SK-N-SH treated with all-trans-retinoic acid at 6 μM for 48 hours (cell line): Measurements from ENCODE around the gene MAN1A1.

Experiments used
- CREB5 ChIP-seq: fragments of 250-450 bp; sonication (Bioruptor Pico); IDR thresholded peaks from 2 replicates; pipeline ENCODE4 v1.5.1; 2020; ENCODE audit warnings: low read depth, mild to moderate bottlenecking, moderate library complexity
- CSDC2 ChIP-seq: fragments of 250-450 bp; sonication (Bioruptor Pico); IDR thresholded peaks from 2 replicates; pipeline ENCODE4 v1.5.0; 2020; ENCODE audit warnings: mild to moderate bottlenecking, moderate library complexity
- CSRNP3 ChIP-seq: fragments of 250-450 bp; sonication (Bioruptor Pico); IDR thresholded peaks from 2 replicates; pipeline ENCODE4 v1.5.1; 2021; ENCODE audit warnings: mild to moderate bottlenecking, moderate library complexity
- ESRRG ChIP-seq: fragments of 250-450 bp; sonication (Bioruptor Pico); IDR thresholded peaks from 2 replicates; pipeline ENCODE4 v1.6.1; 2021; ENCODE audit warnings: mild to moderate bottlenecking
- ISL1 ChIP-seq: fragments of 250-450 bp; sonication (Bioruptor Pico); IDR thresholded peaks from 2 replicates; pipeline ENCODE4 v2.1.2; 2022; ENCODE audit warnings: mild to moderate bottlenecking, moderate library complexity
- POU6F1 ChIP-seq: fragments of 250-450 bp; sonication (Bioruptor Pico); IDR thresholded peaks from 2 replicates; pipeline ENCODE4 v1.8.0; 2021; ENCODE audit warnings: low read depth, mild to moderate bottlenecking, moderate library complexity, borderline replicate concordance
- RARB ChIP-seq: fragments of 250-450 bp; sonication (Bioruptor Pico); IDR thresholded peaks from 2 replicates; pipeline ENCODE4 v1.8.0; 2021; ENCODE audit warnings: mild to moderate bottlenecking, moderate library complexity
- TOX ChIP-seq: fragments of 250-450 bp; sonication (Bioruptor Pico); IDR thresholded peaks from 2 replicates; pipeline ENCODE4 v1.8.0; 2021; ENCODE audit warnings: mild to moderate bottlenecking, moderate library complexity, borderline replicate concordance
- TSHZ2 ChIP-seq: fragments of 250-450 bp; sonication (Bioruptor Pico); IDR thresholded peaks from 2 replicates; pipeline ENCODE4 v1.5.0; 2020; ENCODE audit warnings: mild to moderate bottlenecking, moderate library complexity
- ZC3H10 ChIP-seq: fragments of 250-450 bp; sonication (Bioruptor Pico); IDR thresholded peaks from 2 replicates; pipeline ENCODE4 v1.5.1; 2021; ENCODE audit warnings: mild to moderate bottlenecking, moderate library complexity
- ZFP3 ChIP-seq: fragments of 250-450 bp; sonication (Bioruptor Pico); IDR thresholded peaks from 2 replicates; pipeline ENCODE4 v1.5.0; 2020; ENCODE audit warnings: mild to moderate bottlenecking, moderate library complexity
- ZFP30 ChIP-seq: fragments of 450-650 bp; formaldehyde crosslinking; IDR thresholded peaks from 2 replicates; pipeline ENCODE4 v1.5.0; 2022; ENCODE audit warnings: mild to moderate bottlenecking, moderate library complexity
- ZNF8 ChIP-seq: fragments of 450-650 bp; formaldehyde crosslinking; IDR thresholded peaks from 2 replicates; pipeline ENCODE4 v1.5.0; 2020; ENCODE audit warnings: mild to moderate bottlenecking, moderate library complexity

GRCh38 chr6:119339941-119340456, 9.6 kb downstream of the MAN1A1 start:
- TF ChIP-seq CREB5 (CRISPR knock-in tag) (no peak), RARB (no peak), TOX (CRISPR knock-in tag) (no peak), ESRRG (CRISPR knock-in tag) (no peak), POU6F1 (CRISPR knock-in tag) (no peak), TSHZ2 (CRISPR knock-in tag) (no peak), CSRNP3 (no peak), ZFP30 (CRISPR knock-in tag) (no peak), ISL1 (no peak), ZC3H10 (CRISPR knock-in tag) (no peak), ZFP3 (CRISPR knock-in tag) (no peak), CSDC2 (CRISPR knock-in tag) (no peak), ZNF8 (CRISPR knock-in tag) (no peak)
